Astrocyte of the cerebellum (primary cell): ENCODE results near the gene SH3TC2.

ENCODE experiments used
- DNase-seq: peaks from one replicate; pipeline ENCODE4 v3.0.0-alpha.2; 2011; ENCODE audit warnings: low read depth
- H3K4me3 ChIP-seq: 2 replicates; pipeline ENCODE4 v1.5.1; 2011; ENCODE audit warnings: mild to moderate bottlenecking, low read depth, low read length, moderate library complexity
- CTCF ChIP-seq: IDR thresholded peaks from 2 replicates; pipeline ENCODE4 v1.5.1; 2012; ENCODE audit warnings: low read length, low read depth, moderate library complexity, mild to moderate bottlenecking; ENCODE audit errors: missing control alignments
- in situ Hi-C: cut with HindIII; loops from 2 replicates; pipeline ENCODE4 v1.10.0; 2017; ENCODE audit warnings: low sequenced_read_pairs

SH3TC2 gene

GRCh38 chr5:149053072-149053695 is 9.7 kb downstream of the SH3TC2 start:
- no peak overlapping the region for H3K4me3 ChIP-seq
- DNase-seq: peak; percentile 53
- no peak for TF ChIP-seq CTCF
- in situ Hi-C loops: no loop called here

DNA sequence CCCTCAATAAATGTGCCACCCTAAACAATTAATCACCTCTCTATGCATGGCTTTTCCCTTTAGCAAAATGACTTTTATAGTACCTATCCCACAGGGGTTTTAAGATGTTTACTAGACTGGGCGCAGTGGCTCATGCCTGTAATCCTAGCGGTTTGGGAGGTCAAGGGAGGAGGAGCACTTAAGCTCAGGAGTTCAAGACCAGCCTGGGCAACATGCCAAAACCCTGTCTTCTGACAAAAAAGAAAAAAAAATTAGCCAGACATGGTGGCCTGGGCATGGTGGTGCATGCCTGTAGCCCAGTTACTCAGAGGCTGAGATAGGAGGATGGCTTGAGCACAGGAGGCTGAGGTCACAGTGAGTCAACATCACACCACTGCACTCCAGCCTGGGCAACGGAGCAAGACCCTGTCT is 13.5 kb downstream of the SH3TC2 start:
- TF ChIP-seq CTCF: no peak
- DNase-seq: no peak
- no peak overlapping the region for H3K4me3 ChIP-seq
- in situ Hi-C loops: no loop called here

DNA sequence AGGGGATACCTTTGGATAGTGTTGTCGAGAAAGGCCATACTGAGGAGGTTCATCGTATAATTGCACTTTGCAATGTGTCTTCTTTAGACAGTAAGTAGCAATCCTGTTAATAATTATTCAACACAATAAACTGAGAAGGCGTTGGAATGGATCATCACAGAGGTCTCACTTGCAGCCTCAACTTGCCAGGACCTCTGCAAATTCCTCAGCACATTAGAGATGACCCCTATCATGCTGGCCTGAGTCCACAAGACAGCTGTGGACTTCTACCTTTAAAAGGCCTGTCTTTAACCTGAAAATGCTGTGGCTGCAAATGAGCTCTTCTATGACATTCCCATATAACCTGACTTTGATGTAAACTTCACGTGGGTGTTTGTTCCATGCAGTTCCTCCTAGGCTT is 14.1 kb downstream of the SH3TC2 start:
- in situ Hi-C loops: no loop called here
- H3K4me3 ChIP-seq: no peak overlapping the region
- TF ChIP-seq CTCF: no peak
- DNase-seq: no peak

GRCh38 chr5:149047462-149047861 is 15.4 kb downstream of the SH3TC2 start:
- in situ Hi-C loops: no loop called here
- TF ChIP-seq CTCF: no peak
- DNase-seq: no peak
- H3K4me3 ChIP-seq: no peak overlapping the region

DNA sequence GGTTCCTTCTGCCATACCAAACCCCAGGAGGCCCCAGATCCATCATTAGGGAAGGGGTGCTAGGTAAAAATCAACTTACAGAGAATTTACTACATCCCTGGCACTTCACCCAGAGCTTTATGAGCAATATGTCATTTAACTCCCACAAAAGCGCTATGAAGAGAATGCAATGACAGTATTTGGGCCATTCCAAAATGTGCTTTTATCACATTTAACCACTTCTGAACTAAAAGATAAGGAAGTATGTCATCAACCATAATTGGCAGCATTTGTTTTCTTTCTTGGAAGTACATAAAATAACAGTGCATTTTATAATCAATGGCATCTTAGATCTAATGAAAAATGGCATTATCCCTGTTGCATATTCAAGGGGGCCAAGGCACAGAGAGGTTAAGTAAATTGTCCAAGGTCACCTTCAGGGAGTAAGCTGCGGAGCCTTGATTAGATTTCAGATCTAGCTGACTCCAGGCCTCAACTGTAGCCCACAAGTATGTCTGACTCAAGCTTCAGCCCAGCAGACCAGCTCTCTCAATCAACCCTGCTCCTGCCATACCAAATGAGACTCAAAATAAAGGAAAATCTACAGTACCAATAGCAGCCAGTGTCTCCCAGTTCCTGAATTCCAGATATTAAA is 16.5 kb downstream of the SH3TC2 start:
- DNase-seq: no peak
- no peak for TF ChIP-seq CTCF

GRCh38 chr5:149045089-149045460 is 17.8 kb downstream of the SH3TC2 start:
- no peak for DNase-seq
- TF ChIP-seq CTCF: no peak
- in situ Hi-C loops: no loop called here
- H3K4me3 ChIP-seq: no peak overlapping the region

More for the DNA sequence above, 16.5 kb downstream of the SH3TC2 start:
- H3K4me3 ChIP-seq: no peak overlapping the region
- in situ Hi-C loops: no loop called here
